Sciatic nerve (tissue), 2 donors: Measurements from ENCODE around the gene ABCA6. TPM values are rescaled to one million over a fixed set of nuclear protein-coding genes. Genes with fewer than 3 reads are reported as not detected.

Source experiments
- ATAC-seq: fragments of 200-7000 bp; cut with Tn5 transposase; one replicate; pipeline ENCODE4 v1.9.1; 2020; ENCODE audit warnings: mild to moderate bottlenecking, moderate library complexity
- DNase-seq: peaks from one replicate; pipeline ENCODE4 v3.0.0-alpha.2; 2020; ENCODE audit warnings: low spot score
- intact Hi-C: fragments of 100-400 bp; cut with DNase I; formaldehyde crosslinking; loops from one replicate; pipeline ENCODE4 v1.14.2; 2022
- microRNA-seq: library from miRNA; unstranded; fragments of <30 nt; microRNA quantifications from one replicate; pipeline ENCODE4 v1.2.0, GENCODE V29; 2020
- total RNA-seq: library from RNA; stranded (reverse); fragmentation: NEBNext Ultra II Directional; extraction: Animal tissue kit (Norgen Biotek cat#: 25700); gene quantifications from one replicate; pipeline ENCODE4 v1.2.1, GENCODE V29; 2021
- donor health status: DM: no; HTN: no; CAD: no.
- donor health status: DM: no; HTN: no; CAD: no.

ABCA6 gene
- total RNA-seq, 1 donor from 2014 or later: 225 TPM

DNA sequence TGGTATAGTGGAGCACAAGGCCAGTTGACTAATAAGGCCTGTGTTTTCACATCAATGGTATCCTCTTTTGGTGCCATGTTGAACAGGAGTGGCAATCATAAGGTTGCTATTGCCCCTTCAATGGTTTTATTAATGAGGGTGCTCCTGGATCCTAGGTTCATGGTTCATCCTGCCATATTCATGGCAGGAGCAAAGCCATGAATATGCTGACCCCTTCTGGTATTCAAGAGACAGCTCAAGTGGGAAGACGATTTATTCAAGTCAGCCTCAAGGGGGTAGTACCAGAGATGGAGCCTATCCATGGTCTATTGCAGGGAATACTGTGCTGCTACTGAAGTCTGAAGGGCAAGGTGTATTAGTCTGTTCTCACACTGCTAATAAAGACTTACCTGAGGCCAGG, 83.5 kb downstream of the ABCA6 start:
- intact Hi-C loops: no loop called here
- no peak for ATAC-seq
- no peak for DNase-seq

DNA sequence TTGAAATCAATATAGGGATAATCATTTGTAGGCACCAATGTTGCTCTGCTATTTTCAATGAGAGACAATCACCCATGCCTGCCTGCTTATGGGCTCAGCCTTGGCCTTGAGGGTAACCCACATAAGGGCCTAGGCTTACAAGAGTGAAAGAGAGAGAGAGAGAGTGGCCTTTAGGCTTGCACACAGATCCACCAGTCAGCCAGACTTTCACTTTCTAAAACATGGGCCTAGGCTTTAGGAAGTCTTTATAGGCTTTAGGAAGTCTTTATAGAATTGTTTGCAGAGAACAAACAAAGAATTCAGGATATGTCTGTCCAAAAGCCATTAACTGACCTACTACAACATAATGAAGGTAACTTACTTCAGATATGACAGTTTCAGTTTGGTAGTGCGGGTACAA, 84.4 kb downstream of the ABCA6 start:
- no peak for DNase-seq
- no peak for ATAC-seq
- intact Hi-C loops: no loop called here

DNA sequence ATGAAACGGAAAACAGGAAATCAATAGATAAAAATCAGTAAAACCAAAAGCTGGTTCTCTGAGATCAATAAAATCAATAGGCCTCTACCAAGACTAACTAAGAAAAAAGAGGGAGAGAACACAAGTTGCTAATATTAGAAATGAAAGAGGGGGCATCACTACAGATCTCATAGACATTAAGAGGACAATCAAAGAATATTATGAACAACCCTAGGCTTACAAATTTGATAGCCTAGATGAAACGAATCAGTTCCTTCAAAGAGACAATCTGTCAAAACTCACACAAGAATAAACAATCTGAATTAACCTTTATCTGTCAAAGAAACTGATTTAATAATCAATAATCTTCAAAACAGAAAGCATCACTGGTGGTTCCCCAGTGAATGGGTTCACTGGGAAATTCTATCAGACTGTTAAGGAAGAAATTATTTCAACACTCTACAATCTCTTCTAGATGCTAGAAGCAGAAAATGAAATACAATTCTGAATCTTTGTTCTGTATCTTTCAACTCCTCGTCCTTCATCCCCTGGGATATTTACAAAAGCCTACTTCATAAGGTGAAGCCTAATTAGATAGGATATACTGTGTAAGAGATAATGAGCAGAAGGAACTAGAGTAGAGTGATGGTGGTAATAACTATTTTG, 85.4 kb downstream of the ABCA6 start:
- intact Hi-C loops: no loop called here
- DNase-seq: no peak
- ATAC-seq: no peak

DNA sequence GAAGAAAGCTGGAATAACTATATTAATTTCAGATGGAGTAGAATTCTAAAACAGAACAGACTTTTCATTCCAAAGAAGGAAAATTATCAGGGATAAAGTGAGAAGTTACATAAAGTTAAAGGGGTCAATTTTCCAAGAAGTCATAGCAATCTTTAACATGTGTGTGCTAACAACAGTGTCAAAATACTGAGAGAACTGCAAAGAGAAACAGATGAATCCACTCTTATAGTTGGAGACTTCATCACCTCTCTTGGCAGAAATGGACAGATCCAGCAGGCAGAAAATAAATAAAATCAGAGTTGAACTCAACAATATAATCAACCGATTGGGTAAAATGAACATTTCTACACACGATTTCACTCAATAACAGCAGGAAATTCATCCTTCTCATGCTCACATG, 86.4 kb downstream of the ABCA6 start:
- no peak for ATAC-seq
- DNase-seq: no peak
- intact Hi-C loops: no loop called here

DNA sequence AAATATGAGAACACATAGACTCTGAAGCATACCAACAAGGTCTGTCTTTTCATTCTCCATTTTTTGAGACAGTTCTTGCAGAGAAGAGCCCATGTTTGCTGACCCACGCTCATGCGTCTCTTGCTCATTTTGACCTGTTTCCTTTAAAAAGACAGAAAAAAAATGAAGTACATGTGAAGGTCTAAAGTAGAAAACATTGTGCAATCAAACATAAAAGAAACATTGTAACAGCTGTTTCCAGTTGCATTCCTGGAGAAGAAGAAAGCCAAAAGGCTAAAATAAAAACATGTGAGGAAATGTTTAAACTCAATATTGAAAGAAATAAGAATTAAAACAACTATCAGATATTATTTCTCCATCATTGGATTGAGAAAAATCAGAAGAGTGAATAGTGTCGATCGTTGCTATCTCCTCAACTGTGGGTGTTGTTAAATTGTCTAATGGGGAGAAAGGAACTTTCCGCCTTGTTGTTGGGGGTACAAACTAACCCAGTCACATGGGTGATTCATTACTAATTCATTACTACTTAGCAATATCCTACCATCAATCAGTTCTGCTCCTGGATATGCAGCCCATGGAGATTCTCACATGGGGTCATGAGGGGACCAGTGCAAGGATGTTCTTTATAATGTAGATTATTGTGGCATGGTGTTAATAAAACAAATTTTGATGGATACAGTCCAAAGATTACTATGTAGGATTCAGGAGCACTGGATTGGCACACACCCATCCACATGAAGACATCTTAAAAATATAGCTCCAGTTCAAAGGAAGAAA, 90.5 kb downstream of the ABCA6 start:
- DNase-seq (no peak), ATAC-seq (peak; percentile 79)

DNA sequence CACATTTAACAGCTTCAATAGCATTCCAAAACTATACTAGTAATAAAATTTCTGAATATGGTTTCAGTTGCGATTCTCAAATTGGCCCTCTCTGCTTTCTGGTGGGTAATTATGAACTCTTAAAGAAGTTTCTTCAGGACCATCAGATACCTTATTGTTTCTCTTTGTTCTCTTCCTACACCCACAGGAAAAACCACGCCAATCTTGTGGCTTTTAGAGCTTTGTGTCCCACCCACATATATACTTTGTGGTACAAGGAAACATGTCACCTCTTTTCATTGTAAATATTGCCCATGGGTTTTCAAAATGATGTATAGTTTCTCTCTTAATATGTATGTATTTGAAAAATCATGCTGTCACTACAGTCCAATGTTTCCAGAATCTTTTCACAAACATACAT, 93.1 kb downstream of the ABCA6 start:
- DNase-seq: no peak
- intact Hi-C loops: no loop called here
- no peak for ATAC-seq

More for the DNA sequence above, 90.5 kb downstream of the ABCA6 start:
- intact Hi-C loops: no loop called here

DNA sequence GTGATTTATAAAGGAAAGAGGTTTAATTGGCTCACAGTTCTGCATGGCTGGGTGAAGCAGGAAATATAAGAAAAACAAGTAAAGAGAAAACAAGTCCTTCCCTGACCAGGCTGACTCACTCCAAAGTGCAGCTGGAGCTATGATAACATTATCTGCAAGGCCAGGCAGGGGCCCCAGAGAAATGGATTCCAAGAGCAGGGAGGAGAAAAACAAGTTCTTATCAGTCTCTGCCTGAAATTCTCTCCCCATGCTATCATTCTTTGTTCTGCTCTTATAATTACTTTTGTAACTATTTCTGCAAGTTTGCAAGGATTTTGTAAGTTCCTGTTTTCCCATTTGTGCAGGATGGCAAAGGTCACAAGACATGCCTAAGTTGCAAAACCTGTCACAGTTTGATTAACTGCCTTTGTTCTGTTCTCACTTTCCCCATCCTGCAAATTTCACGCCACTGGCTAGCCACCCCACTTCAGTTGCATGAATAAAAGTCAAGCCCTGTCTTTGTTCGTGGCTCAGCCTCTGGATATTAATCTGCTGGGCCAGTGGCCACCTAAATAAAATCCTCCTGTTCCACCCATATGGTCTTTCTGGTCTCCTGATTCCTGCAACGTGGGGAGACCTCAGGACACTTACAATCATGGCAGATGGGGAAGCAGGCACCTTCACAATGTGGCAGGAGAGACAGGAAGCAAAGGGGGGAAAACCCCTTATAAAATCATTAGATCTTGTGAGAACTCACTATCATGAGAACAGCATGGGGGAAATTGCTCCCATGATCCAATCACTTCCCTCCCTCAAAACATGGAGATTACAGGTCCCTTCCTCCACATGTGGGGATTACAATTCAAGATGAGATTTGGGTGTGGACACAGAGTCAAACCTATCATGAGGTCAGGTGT, 94.1 kb downstream of the ABCA6 start:
- intact Hi-C loops: no loop called here
- ATAC-seq (peak; percentile 91), DNase-seq (no peak)

DNA sequence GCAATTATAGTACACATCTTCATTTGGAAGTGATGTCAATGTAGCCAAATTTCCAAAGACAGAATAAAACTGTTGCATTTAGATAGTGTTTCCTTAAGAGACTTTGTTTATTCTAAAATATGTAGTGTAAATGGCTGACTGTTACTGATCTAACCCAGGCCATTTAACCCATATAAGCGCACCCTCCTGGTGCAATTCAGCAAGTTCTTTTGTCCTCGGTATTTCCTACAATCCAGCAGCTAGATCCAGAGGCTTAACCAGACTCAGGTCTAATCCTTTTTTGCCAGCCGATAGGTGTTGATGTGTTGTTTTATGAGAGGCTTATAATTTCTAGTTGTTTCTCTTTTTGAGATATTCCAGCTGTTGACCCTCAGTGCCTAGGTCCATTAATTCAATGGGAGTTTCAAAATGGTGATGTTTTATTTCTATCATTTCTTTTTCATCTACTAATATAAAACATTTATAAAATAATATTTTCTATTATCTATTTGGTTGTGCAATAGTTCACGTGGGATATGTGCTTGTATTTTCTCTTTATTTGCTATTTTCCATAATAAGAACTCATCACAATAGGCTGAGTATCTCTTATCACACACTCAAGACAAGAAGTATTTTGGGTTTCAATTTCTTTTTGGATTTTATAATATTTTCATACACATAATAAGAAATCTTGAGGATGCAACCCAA, 95.4 kb downstream of the ABCA6 start:
- DNase-seq: no peak
- intact Hi-C loops: no loop called here
- ATAC-seq: no peak

DNA sequence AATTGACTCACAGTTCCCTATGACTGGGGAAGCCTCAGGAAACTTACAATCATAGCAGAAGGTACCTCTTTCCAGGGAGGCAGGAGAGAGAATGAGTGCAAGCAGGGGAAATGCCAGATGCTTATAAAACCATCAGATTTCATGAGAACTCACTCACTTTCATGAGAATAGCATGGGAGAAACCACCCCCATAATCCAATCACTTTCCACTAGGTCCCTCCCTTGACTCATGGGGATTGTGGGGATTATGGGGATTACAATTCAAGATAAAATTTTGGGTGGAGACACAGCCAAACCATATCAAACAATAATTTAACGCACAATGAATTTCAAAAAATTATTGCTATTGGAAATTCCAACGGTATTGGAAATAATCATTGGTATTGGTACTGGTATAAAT, 96.0 kb downstream of the ABCA6 start:
- intact Hi-C loops: no loop called here
- no peak for DNase-seq
- ATAC-seq: no peak

DNA sequence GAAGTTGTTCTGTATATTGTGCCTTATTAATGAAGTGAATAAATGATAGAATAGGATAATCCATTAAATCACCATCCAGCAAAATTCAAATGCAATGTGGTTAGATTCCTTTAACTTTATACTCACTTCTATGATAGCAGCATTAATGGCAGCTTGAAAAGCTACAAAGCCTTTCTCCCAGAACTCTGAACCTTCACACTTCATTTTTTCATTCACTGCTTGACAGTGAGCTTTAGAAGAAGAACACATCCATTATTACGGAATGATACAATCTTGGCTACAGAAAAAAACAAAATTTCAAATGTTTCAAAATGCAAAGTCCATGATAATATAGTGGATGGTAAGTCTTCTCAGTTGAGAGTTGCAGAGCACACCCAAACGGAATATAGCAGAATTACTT, 97.3 kb downstream of the ABCA6 start:
- ATAC-seq (no peak), DNase-seq (no peak)
- intact Hi-C loops: no loop called here

DNA sequence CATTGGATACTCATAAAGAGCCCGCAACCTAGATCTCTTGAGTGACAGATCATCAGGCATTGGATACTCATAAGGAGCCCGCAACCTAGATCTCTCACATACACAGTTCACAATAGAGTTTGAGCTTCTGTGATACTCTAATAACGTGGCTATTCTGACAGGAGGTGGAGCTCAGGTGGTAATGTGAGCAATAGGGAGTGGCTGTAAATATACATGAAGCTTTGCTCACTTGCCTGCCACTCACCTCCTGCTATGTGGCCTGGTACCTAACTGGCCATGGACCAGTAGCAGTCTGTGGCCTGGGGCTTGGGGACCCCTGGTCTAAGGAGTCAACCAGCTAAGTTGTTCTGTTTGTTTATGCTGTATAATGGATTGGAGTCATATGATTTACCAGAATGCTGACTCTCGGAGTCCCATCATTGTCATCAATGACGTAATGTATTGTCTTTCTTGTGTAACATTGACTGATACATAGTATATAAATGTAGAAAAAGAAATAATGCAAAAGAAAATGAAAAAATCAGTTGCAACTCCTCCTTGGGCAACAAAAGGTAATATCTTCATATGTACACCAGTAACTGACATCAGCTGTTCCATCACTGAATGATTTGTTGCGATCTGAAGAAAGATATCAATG, 98.5 kb downstream of the ABCA6 start:
- intact Hi-C loops: no loop called here
- DNase-seq: no peak

DNA sequence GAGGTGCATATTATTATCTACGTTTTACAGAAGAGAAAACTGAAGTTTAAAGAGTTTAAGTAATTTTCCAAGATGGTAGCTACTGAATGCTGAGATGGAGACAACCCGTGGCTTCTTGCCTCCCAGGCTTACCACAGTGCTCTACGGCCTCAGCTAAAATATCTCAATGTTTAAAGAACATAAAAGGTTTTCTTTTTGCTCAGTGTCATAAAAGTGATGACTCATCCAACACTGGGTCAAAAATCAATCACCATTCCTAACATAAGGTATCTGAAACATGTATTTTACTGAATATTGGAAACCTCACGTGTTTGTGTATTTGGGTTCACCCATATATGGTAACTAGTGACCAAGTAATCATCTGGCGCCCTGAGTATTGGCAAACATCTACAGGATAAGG, 99.4 kb downstream of the ABCA6 start:
- intact Hi-C loops: no loop called here
- no peak for ATAC-seq
- DNase-seq: no peak

More for the DNA sequence above, 98.5 kb downstream of the ABCA6 start:
- no peak for ATAC-seq

DNA sequence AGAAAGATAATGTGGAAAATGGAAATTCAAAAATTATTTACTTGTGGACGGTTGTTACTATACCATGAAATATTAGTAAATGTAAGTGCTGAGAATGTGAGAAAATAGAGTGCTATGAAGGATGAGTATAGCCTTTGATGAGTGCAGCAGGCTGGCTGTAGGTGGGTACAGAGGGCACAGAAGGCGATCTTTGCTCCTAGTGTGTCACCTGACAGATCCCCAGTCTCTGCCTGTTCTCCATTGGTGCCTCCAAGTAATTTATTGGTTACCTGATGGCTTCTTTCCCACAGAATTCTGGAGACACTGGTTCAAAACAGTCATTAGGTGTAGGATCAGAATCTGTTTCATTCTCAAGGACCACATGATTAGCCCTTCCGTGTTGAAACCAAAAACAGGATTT, 109.9 kb downstream of the ABCA6 start:
- intact Hi-C loops: no loop called here
- no peak for ATAC-seq
- no peak for DNase-seq

DNA sequence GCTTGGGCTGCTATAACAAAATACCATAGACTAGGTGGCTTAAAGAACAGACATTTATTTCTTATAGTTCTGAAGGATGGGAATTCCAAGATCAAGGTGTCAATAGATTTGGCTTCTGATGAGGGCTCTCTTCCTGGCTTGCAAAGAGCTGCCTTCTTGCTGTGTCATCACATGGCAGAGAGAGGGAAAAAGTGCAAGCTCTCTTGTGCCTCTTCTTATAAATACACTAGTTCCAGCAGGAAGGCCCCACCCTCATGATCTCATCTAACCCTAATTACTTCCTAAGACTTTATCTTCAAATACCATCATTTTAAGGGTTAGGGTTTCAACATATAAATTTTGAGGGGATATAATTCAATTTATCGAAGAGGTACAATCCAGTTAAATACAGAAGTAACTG, 111.5 kb downstream of the ABCA6 start:
- intact Hi-C loops: no loop called here
- DNase-seq (no peak), ATAC-seq (no peak)

Small RNA genes within 50 kb of the gene (microRNA-seq; reads per million reads assigned to microRNA genes)
- gene MIR4524A (not detected), gene MIR4524B (not detected)

Other genes starting within 250 kb of the ABCA6 start
- 383 TPM for gene ABCA8, start 186.5 kb downstream of the ABCA6 start, total RNA-seq
- 118 TPM for gene ABCA9, start 81.0 kb downstream of the ABCA6 start, total RNA-seq
- 189 TPM for gene ABCA10, start 86.9 kb upstream of the ABCA6 start, total RNA-seq
- 39.4 TPM for gene ABCA5, start 185.2 kb upstream of the ABCA6 start, total RNA-seq